Loucy (cell line): ENCODE data around the gene INTS6.

ENCODE experiments used
- H2AFZ ChIP-seq: fragments of 200-600 bp; sonication (generic); 2 replicates; pipeline ENCODE4 v1.6.0; 2016; ENCODE audit warnings: antibody characterized with exemption, mild to moderate bottlenecking, low read length, moderate library complexity
- H3F3A ChIP-seq: fragments of 200-600 bp; 2 replicates; pipeline ENCODE4 v1.6.0; 2016; ENCODE audit warnings: antibody characterized with exemption, low read depth, mild to moderate bottlenecking
- H3K27me3 ChIP-seq: fragments of 200-600 bp; sonication (generic); 2 replicates; pipeline ENCODE4 v1.6.1; 2014; ENCODE audit warnings: low read length, mild to moderate bottlenecking; ENCODE audit not compliant: insufficient read depth, poor library complexity, severe bottlenecking
- H3K36me3 ChIP-seq: fragments of 200-600 bp; sonication (generic); 2 replicates; pipeline ENCODE4 v1.6.1; 2016; ENCODE audit warnings: low read length; ENCODE audit not compliant: insufficient read depth
- H3K4me1 ChIP-seq: fragments of 200-600 bp; sonication (generic); 2 replicates; pipeline ENCODE4 v1.5.1; 2014; ENCODE audit warnings: low read length, mild to moderate bottlenecking; ENCODE audit not compliant: insufficient read depth, poor library complexity, severe bottlenecking
- H3K4me2 ChIP-seq: fragments of 200-600 bp; sonication (generic); 2 replicates; pipeline ENCODE4 v1.6.0; 2014; ENCODE audit warnings: antibody characterized with exemption, low read length, low read depth, mild to moderate bottlenecking; ENCODE audit not compliant: poor library complexity, severe bottlenecking
- H3K4me3 ChIP-seq: fragments of 200-600 bp; sonication (generic); 2 replicates; pipeline ENCODE4 v1.5.1; 2014; ENCODE audit warnings: low read length, mild to moderate bottlenecking, mixed read lengths; ENCODE audit not compliant: poor library complexity, severe bottlenecking
- H3K79me2 ChIP-seq: fragments of 200-600 bp; sonication (generic); 2 replicates; pipeline ENCODE4 v1.6.1; 2014; ENCODE audit warnings: low read length; ENCODE audit not compliant: insufficient read depth
- H3K9ac ChIP-seq: fragments of 200-600 bp; sonication (generic); 2 replicates; pipeline ENCODE4 v1.6.0; 2014; ENCODE audit warnings: mild to moderate bottlenecking, low read depth, low read length, moderate library complexity; ENCODE audit not compliant: poor library complexity, severe bottlenecking
- H3K9me2 ChIP-seq: fragments of 200-600 bp; sonication (generic); replicated peaks from 2 replicates; pipeline ENCODE4 v1.6.1; 2016; ENCODE audit warnings: low read depth, low read length, mixed read lengths
- H3K9me3 ChIP-seq: fragments of 200-600 bp; sonication (generic); 2 replicates; pipeline ENCODE4 v1.6.1; 2014; ENCODE audit warnings: mild to moderate bottlenecking, antibody characterized with exemption, low read length, low read depth; ENCODE audit not compliant: insufficient read depth
- H4K20me1 ChIP-seq: fragments of 200-600 bp; sonication (generic); 2 replicates; pipeline ENCODE4 v1.6.0; 2014; ENCODE audit warnings: antibody characterized with exemption, low read length, mild to moderate bottlenecking; ENCODE audit not compliant: insufficient read depth, poor library complexity, severe bottlenecking
- EZH2phosphoT487 ChIP-seq: fragments of 200-600 bp; IDR thresholded peaks from 2 replicates; pipeline ENCODE4 v1.6.1; 2018; ENCODE audit warnings: antibody characterized with exemption, mild to moderate bottlenecking, moderate library complexity, borderline replicate concordance
- TF ChIP-seq, protein P1 (sequence below): fragments of 200-600 bp; sonication (generic); conservative IDR thresholded peaks from 2 replicates; pipeline ENCODE4 v1.5.1; 2014; ENCODE audit warnings: mild to moderate bottlenecking, antibody characterized with exemption, low read length

The INTS6 gene

DNA sequence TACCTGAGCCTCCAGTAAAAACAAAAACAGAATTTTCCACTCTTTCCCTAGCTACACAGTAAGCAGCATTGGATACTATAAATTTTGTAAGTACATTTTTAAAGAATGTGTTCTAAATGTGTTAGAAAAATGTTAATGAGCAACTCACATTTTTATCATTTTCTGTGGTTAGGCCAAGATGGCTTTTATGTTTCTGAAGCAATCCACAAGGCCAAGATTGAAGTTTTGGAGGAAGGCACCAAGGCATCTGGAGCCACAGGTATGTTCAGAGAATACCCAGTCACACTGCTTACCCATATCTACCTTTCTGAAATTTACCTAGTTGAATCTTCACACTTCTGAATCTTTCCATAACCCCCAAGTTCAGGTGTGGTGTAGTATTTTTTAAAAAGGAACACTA is 91.7 kb downstream of the INTS6 start:
- TF ChIP-seq EZH2phosphoT487 = no peak
- TF ChIP-seq, protein P1, sequence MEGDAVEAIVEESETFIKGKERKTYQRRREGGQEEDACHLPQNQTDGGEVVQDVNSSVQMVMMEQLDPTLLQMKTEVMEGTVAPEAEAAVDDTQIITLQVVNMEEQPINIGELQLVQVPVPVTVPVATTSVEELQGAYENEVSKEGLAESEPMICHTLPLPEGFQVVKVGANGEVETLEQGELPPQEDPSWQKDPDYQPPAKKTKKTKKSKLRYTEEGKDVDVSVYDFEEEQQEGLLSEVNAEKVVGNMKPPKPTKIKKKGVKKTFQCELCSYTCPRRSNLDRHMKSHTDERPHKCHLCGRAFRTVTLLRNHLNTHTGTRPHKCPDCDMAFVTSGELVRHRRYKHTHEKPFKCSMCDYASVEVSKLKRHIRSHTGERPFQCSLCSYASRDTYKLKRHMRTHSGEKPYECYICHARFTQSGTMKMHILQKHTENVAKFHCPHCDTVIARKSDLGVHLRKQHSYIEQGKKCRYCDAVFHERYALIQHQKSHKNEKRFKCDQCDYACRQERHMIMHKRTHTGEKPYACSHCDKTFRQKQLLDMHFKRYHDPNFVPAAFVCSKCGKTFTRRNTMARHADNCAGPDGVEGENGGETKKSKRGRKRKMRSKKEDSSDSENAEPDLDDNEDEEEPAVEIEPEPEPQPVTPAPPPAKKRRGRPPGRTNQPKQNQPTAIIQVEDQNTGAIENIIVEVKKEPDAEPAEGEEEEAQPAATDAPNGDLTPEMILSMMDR = no peak
- no peaks in the 10 kb centered on the region for H3K9me2 ChIP-seq
- no peaks in the 10 kb centered on the region for H3K79me2 ChIP-seq
- H4K20me1 ChIP-seq = no peaks in the 10 kb centered on the region
- H3K4me2 ChIP-seq = no peak overlapping the region
- no peak overlapping the region for H2AFZ ChIP-seq
- peaks cover 4% of the 10 kb centered on the region; the same call in 1 of the 2 replicates for H3K36me3 ChIP-seq
- no peaks in the 10 kb centered on the region for H3K9me3 ChIP-seq
- peaks cover 12% of the 10 kb centered on the region for H3K4me1 ChIP-seq
- peaks cover 12% of the 10 kb centered on the region for H3F3A ChIP-seq
- no peak overlapping the region for H3K4me3 ChIP-seq
- no peak overlapping the region for H3K9ac ChIP-seq
- H3K27me3 ChIP-seq = no peaks in the 10 kb centered on the region

DNA sequence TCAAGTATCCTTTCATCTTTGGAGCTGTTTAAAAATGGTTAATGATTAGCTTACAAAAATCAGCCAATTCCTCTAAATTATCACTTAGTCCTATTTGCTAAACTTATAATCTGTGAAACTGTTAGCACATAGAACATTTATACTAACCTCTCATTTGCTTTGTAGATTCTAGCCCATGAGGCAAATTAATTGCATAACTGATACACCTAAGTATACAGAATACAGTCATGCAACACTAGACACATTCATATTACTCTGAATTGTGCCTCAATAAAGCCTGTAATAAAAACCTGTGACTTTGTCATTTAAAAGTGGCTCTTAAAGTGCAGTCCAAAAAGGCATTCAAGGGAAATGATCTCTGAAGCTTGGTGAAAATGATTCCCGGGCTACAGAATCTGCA is 92.3 kb downstream of the INTS6 start:
- H3K36me3 ChIP-seq = peaks cover 3% of the 10 kb centered on the region; the same call in 1 of the 2 replicates
- peaks cover 12% of the 10 kb centered on the region for H3F3A ChIP-seq
- H3K4me3 ChIP-seq = no peak overlapping the region
- H3K79me2 ChIP-seq = no peaks in the 10 kb centered on the region
- no peaks in the 10 kb centered on the region for H3K27me3 ChIP-seq
- H3K4me1 ChIP-seq = peaks cover 12% of the 10 kb centered on the region
- no peaks in the 10 kb centered on the region for H4K20me1 ChIP-seq
- no peak overlapping the region for H3K4me2 ChIP-seq
- no peaks in the 10 kb centered on the region for H3K9me3 ChIP-seq
- TF ChIP-seq EZH2phosphoT487 = no peak
- TF ChIP-seq, protein P1 = no peak
- H2AFZ ChIP-seq = no peak overlapping the region
- no peaks in the 10 kb centered on the region for H3K9me2 ChIP-seq
- no peak overlapping the region for H3K9ac ChIP-seq

DNA sequence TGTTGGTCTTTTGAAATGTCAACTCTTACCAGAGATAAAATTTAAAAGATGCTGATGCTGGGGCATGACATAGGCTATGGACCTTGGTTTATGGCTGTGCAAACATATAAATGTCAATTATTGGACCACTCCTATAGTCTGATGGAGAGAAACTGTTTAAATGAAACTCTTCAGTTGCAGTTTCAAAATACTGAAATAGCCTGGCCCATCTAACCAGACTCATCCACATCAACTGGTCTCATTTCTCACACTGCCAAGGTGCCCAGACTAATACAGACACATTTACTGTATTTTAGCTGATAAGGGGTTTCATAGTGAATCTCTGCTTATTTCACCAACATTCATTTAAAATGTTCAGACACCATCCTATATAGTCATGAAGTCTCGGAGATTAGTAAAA is 93.5 kb downstream of the INTS6 start:
- Histone ChIP-seq H3K9me3 (no peaks in the 10 kb centered on the region), H3F3A (0 out of 2 replicates have a peak, but pooled peaks cover 3% of the 10 kb centered on the region), H2AFZ (no peak overlapping the region), H3K9me2 (no peaks in the 10 kb centered on the region), H3K4me2 (no peak overlapping the region), H3K36me3 (no peaks in the 10 kb centered on the region), H3K27me3 (no peaks in the 10 kb centered on the region), H3K9ac (no peak overlapping the region), H3K4me1 (peaks cover 2% of the 10 kb centered on the region), H3K79me2 (no peaks in the 10 kb centered on the region), H4K20me1 (no peaks in the 10 kb centered on the region), H3K4me3 (no peak overlapping the region)
- TF ChIP-seq, protein P1 = no peak
- TF ChIP-seq EZH2phosphoT487 = no peak
